ENCODE results near the gene PTPN4.
"Not testable (repeated sequence)": the region's sequence is repeated elsewhere in the genome, so short reads cannot be mapped to it uniquely, and the experiment has no call there.

PTPN4 gene

DNA sequence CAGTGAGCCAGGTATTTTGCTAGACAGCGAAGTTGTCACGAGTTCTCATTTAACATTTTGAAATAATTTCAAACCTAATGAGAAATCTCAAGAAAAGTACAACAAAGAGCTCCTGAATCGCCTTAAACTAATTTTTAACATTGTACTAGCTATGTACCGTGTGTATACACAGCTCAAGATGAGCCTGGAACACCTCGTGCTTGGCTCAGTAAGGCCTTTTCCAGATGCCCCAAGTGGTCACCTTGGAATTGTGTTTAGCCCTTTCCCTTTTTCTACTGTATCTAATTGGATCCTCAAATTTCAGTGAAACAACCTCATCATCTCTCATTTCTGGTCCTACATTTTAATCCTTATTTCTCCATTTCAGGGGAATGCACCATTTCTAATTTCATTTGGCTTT lies 7.2 kb downstream of the PTPN4 start:
- no peak for DNase-seq (ENCODE audit: low read depth)

DNA sequence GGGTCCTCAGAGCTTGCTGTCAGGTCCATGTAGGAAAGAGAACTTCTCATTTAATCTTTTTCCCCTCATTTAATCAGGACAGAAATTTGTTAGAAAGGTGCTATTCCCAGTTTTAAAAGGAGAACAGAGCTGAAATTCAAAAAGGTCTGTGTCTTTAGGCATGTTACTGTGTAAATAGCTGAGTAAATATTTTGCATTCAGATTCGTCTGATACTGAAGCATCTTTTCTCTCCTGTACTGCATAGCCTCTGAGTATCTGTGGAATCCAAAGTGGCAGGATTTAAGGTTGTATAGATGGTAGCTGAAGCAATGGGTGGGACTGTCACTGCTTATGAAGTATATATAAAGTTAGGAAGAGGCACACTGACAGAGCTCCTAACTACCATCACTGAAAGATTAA lies 9.0 kb downstream of the PTPN4 start:
- DNase-seq (ENCODE audit: low read depth) = no peak

DNA sequence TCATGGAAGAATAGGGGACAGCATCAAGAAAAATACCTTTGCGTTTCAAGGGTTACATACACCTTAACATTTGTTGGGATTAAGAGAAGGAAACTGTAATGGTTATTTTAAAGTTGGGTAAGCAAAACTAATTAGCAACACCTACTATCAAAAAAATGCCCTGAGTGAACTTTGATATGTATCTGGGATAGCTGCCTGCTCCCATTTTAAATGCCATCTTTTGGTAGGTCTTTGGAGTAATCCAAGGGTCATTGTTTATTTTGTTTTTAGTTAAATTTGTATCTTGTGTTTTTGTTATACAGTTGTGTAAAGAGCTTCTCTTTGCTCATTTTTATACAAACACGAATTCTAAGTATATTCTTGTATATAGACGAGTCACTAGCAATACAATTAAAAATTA lies 9.9 kb downstream of the PTPN4 start:
- no peak for DNase-seq (ENCODE audit: low read depth)

DNA sequence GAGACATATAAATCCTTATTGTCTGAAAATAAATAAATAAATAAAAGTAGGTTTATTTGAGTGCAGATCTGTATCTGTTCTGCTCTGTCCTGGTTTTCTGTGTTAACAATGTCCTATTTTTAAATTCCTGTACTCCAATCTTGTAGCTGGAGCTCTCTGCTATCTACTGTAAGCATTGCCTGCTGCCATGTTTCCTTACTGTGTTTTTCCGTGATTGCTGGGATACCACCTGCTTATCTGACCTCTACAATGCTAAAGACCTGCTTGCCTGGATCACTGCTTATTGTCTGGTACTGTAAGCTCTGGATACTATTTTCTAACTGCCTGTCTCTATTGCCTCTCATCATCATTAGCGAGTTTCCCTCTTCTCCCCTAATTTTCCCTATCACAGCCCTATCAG lies 11.6 kb downstream of the PTPN4 start:
- no peak for DNase-seq (ENCODE audit: low read depth)

DNA sequence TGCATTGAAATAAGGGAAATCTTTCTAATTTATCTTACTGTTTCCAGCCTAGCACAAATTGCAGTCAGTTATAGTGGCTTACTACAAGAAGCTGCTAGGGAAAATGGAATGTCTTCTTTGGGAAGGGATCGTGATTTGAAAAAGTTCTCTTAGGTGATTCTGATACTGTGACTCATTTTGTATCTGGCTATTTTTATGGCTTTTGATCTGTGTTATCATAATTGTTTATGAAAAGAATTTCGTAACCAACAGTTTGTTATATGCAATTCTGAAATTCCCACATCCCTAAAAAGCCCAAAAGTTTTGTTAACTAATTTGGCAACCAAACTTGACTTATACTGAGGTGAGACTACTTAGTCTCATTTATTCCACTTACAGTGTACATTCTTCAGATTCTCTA lies 12.4 kb downstream of the PTPN4 start:
- DNase-seq (ENCODE audit: low read depth) = peak; percentile 15

DNA sequence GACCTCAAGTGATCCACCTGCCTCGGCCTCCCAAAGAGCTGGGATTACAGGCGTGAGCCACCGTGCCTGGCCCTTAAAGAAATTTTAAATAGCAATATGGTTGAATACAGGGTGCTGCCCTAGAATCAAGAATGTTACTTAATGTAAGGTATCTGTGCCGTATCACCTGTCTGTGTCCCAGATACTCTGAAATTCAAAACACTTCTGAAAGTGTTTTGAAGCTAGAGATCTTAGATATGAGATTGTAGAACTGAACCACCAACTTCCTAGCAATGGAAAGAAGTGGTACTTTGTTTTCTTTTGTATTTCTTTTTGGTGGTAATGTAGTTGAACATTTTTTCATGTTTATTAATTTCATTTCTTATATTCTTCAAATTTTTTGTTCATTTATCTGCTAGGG lies 13.0 kb downstream of the PTPN4 start:
- no peak for DNase-seq (ENCODE audit: low read depth)

GRCh38 chr2:119774026-119774425 lies 14.3 kb downstream of the PTPN4 start:
- DNase-seq (ENCODE audit: low read depth) = no peak

DNA sequence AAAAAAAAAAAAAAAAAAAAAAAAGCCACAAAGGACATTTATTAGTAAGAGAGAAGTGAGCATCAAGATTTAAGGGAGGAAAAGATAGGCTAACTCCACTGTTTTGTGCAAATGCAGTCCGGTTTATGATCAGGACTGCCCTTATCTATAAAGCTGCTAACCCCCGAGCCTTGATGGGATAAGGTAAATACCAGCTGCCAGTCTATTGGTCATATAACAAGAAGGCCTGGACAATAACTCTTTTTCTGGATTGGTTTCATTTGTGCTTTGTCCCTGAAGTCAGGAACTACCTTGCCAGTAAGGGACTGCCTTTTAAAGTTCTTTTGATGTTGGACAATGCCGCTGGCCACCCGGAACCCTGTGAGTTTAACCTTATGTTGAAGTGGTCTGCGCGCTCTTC lies 15.4 kb downstream of the PTPN4 start:
- no peak for DNase-seq (ENCODE audit: low read depth)

GRCh38 chr2:119782308-119783027 lies 22.7 kb downstream of the PTPN4 start:
- peak; percentile 46 for DNase-seq (ENCODE audit: low read depth)

DNA sequence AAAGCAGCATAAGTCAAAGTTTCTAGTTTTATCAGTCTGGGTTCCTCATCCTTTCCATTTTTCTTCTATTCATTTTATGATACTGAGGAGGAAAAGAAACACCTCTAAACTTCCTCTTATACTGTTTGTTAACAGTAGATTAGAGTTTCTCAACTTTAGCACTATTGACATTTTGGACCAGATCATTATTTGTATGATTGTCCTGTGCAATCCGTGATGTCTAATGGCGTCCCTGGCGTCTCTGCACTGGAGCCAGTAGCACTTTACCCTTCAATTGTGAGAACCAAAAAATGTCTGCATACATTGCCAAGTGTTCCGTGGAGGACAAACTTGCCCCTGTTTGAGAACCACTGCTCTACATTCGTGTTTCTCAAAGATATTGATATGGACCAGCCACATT lies 25.2 kb downstream of the PTPN4 start:
- DNase-seq (ENCODE audit: low read depth) = no peak

DNA sequence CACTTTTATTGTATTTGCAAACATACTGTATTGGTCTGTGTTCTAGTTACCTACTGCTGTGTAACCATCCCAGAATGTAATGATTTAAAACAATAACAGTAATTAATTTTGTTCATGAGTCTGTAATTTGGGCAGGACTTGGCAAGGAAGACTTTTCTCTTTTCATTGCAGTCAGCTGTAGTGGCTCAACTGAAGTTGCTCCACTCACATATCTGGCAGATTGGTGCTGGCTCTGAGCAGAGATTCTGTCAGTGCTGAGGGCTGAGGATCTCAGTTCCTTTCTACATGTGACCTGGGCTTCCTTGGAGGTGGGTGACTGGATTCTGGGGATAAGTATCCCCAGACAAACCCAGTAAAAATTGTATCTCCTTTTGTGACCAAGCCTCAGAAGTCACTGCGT lies 26.6 kb downstream of the PTPN4 start:
- no peak for DNase-seq (ENCODE audit: low read depth)

- no peak for DNase-seq (ENCODE audit: low read depth)
These were observed 29.0 kb downstream of the PTPN4 start for GRCh38 chr2:119788752-119789151.

GRCh38 chr2:119790466-119790865 lies 30.7 kb downstream of the PTPN4 start:
- no peak for DNase-seq (ENCODE audit: low read depth)

DNA sequence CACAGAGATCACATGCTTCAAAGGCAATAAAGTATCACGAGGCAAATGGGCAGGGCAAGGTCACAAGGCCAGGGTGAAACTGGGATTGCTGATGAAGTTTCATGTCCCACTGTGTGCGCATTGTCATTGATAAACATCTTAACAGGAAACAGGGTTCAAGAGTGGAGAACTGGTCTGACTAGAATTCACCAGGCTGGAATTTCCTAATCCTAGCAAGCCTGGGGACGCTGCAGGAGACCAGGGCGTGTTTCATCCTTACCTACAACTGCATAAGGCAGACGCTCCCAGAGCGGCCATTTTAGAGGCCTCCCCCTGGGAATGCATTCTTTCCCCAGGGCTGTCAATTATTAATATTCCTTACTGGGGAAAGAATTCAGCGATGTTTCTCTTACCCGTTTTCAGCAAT lies 33.2 kb downstream of the PTPN4 start:
- DNase-seq (ENCODE audit: low read depth) = no peak

DNA sequence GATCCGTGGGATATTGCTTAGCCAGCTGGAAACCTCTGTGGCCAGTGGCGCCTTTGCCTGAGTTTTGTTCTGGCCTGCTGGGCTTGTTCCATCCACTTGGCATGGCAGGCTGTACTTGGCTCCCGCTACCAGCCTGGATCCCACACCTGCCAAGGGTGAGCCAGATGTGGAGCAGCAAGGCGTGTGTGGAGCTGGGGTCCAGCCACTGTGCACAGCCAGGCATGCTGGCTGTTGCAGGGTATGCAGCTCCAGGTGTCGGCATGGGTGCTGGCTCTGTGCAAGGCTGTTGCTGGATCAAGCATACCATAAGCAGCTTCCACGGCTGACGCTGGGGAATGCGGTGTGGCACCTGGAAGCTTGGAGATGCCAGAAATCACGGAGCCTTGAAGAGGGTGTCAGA lies 34.5 kb downstream of the PTPN4 start:
- no peak for DNase-seq (ENCODE audit: low read depth)

DNA sequence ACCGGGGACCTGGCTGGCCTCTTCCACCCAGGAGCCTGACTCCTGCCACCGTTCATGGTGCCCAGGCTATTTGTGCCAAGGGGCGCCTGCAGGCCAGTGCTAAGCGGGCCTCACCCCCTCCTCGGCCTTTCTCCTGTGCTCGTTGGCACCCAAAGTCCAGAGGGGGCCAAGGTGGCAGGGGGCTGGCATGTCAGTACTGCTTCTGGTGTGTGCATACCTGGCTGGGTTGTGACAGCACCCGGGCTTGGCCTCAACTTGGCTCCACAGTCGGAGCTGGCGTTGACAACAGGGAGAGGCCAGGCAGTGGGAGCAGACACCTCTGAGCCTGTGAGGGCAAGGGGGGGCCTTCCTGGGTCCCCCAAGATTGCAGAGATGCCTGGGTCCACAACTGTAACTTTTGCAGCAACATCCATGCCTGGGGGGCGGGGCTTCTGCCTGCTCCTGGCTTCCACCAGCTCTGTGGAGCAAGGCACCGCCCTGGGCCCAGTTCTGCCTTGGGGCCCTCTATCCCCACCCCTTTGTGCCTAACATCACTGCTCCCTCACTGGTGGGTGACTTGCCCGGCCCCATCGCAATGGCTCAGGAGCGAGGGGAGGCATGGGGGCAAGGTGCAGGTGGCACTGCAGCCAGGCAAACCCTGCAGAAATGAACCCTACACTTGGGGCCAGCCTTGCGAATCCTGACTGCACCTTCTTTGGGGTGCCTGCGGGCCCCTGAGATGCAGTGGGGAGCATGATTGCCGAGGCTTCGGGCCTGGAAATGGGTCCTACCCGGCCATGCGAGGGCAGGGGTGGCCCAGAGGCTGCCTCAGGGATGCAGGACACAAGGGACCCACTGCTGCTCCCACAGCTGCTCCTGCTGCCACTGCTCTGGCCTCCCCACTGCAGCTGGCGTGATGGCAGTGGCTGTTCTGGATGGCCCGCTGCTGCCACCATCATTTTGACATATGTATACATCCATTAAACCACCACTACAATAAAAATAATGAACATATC lies 35.9 kb downstream of the PTPN4 start:
- DNase-seq (ENCODE audit: low read depth) = no peak

- DNase-seq (ENCODE audit: low read depth) = no peak
These were observed 40.7 kb downstream of the PTPN4 start for GRCh38 chr2:119800376-119800902.

GRCh38 chr2:119801040-119801439 lies 41.3 kb downstream of the PTPN4 start:
- no peak for DNase-seq (ENCODE audit: low read depth)

- not testable (repeated sequence) for DNase-seq (ENCODE audit: low read depth)
These were observed 42.3 kb downstream of the PTPN4 start for GRCh38 chr2:119801989-119802388.

DNA sequence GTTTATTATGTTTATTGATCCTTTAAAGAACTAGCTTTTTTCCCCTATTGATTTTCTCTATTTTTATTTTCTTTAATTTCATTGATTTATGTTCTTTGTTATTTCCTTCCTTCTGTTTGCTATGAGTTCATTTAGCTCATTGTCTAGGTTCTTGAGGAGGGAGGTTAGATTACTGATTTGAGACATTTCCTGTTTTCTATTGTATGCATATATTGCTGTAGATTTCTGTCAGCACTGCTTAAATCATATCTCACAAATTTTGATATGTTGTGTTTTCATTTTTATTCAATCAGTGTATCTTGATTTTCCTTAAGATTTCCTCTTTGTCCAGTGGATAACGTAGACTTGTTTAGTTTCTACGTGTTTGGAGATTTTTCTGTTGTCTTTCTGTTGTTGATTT lies 43.4 kb downstream of the PTPN4 start:
- DNase-seq (ENCODE audit: low read depth) = no peak

DNA sequence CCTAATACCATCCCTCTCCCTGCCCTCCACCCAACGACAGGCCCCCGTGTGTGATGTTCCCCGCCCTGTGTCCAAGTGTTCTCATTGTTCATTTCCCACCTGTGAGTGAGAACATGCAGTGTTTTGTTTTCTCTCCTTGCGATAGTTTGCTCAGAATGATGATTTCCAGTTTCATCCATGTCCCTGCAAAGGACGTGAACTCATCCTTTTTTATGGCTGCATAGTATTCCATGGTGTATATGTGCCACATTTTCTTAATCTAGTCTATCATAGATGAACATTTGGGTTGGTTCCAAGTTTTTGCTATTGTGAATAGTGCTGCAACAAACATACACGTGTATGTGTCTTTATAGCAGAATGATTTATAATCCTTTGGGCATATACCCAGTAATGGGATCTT lies 44.7 kb downstream of the PTPN4 start:
- not testable (repeated sequence) for DNase-seq (ENCODE audit: low read depth)

DNA sequence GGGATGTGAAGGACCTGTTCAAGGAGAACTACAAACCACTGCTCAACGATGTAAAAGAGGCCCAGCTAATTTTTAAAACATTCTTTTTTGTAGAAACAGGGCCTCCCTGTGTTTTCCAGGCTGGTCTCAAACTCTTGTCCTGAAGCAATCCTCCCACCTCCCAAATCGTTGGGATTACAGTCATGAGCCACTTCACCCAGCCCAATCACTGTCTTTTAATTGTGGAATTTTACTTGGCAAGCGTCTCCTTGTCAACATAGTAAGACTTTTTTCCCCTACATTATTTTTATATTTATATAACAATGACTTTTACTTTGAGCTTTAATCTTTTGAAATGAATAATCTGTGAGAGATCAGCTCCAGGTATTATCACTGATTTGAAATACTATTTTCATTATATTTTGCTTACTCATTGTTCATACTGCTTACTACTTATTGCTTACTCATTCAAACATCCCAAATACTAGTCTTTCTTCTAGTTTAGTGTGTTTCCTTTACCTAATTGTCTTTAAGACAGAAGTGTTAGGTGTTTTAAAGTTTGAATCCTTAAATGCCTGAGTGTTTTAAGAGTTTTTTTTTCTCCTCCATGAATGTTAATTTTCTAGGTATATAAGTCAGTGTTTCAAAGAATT lies 48.9 kb downstream of the PTPN4 start:
- peak; percentile 29 for DNase-seq (ENCODE audit: low read depth)

Measured in ELR (cell line).